ENCODE results near the gene MRPS26. TPM values are rescaled to one million over a fixed set of nuclear protein-coding genes. Genes with fewer than 3 reads are reported as not detected.
"Not testable (repeated sequence)": the region's sequence is repeated elsewhere in the genome, so short reads cannot be mapped to it uniquely, and the experiment has no call there.

MRPS26 gene
- total and polyA plus RNA-seq, 10 of the 15 experiments (the other 5 are each of a cell fraction or from before 2014, with no cell fraction given), result 3.9 to 95.3 (median 46.5) TPM

DNA sequence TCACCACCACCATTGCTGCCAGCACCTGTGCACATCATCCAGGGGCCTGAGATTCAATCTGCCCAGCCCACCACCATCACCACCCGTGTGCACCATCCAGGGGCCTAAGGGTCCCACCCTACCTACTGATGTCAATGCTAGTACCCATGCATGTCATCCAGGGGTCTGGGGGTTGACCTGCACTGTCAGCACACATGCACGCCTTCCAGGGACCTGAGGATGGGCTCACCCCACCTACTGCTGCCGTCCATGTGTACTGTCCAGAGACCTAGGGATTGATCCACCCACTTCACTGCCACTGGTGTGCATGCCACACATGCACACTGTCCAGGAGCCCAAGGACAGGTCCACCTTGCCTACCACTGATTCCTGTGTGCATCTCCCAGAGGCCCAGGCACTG lies 13.6 kb downstream of the MRPS26 start:
- no peak for TF ChIP-seq RUNX3 (IDR thresholded peaks at IDR 0.05; ENCODE audit: low read length)
- no peak overlapping the region for H2AFZ ChIP-seq (ENCODE audit: control insufficient read depth, low read depth, low read length)
- no peak overlapping the region for H3K9ac ChIP-seq (ENCODE audit: control insufficient read depth, insufficient read depth, low read length)
- H3K9me3 ChIP-seq (replicated peaks; ENCODE audit: control insufficient read depth, insufficient read depth, low read length), result no peaks in the 10 kb centered on the region
- H3K27ac ChIP-seq (ENCODE audit: control insufficient read depth, insufficient read depth), result no peak overlapping the region
- in situ Hi-C loops (cut with MboI) (no loop called here), intact Hi-C loops (cut with micrococcal nuclease; ENCODE audit: unreplicated experiment) (no loop called here)
- no peak overlapping the region for H3K4me3 ChIP-seq
- ATAC-seq, result no peak
- SMC1A ChIA-PET (ENCODE audit: uncharacterized antibody, unreplicated experiment), result no interaction called here
- DNase-seq (ENCODE audit: low read depth, low spot score), result no peak
- H3K4me1 ChIP-seq (ENCODE audit: control insufficient read depth, insufficient read depth, low read length), result no peaks in the 10 kb centered on the region
- CTCF ChIA-PET, result no interaction called here
- BruUV-seq (replicated peaks), result no TSS peak
- 27% methylated on average over 3 of the region's 3 CpGs for WGBS (ENCODE audit: insufficient coverage, insufficient replicate concordance, low lambda C conversion rate, missing lambda C conversion rate)
- H3K4me2 ChIP-seq (ENCODE audit: control insufficient read depth, insufficient read depth), result no peak overlapping the region
- RAD21 ChIA-PET (ENCODE audit: unreplicated experiment), result no interaction called here
- no peak for FAIRE-seq
- no peaks in the 10 kb centered on the region for H3K79me2 ChIP-seq (ENCODE audit: control insufficient read depth, insufficient read depth, low read length)
- no peaks in the 10 kb centered on the region for H3K27me3 ChIP-seq (replicated peaks in 1 of 2; ENCODE audit: control insufficient read depth in 2 of 2, insufficient read depth in 2 of 2, low read length in 1 of 2)
- H4K20me1 ChIP-seq (ENCODE audit: control insufficient read depth, insufficient read depth), result no peaks in the 10 kb centered on the region
- POLR2A ChIA-PET, result no interaction called here
- H3K36me3 ChIP-seq (ENCODE audit: control insufficient read depth in 2 of 2, insufficient read depth in 2 of 2, low read length in 1 of 2), result no peaks in the 10 kb centered on the region

GRCh38 chr20:3064119-3064518 lies 18.3 kb downstream of the MRPS26 start:
- DNase-seq (ENCODE audit: low read depth, low spot score); H3K27ac ChIP-seq (ENCODE audit: control insufficient read depth, insufficient read depth); RAD21 ChIA-PET (ENCODE audit: unreplicated experiment); H4K20me1 ChIP-seq (ENCODE audit: control insufficient read depth, insufficient read depth); H3K4me3 ChIP-seq; BruUV-seq (replicated peaks); H3K9me3 ChIP-seq (replicated peaks; ENCODE audit: control insufficient read depth, insufficient read depth, low read length); H3K79me2 ChIP-seq (ENCODE audit: control insufficient read depth, insufficient read depth, low read length); intact Hi-C loops (cut with micrococcal nuclease; ENCODE audit: unreplicated experiment); POLR2A ChIA-PET; H3K4me2 ChIP-seq (ENCODE audit: control insufficient read depth, insufficient read depth); H2AFZ ChIP-seq (ENCODE audit: control insufficient read depth, low read depth, low read length); FAIRE-seq; in situ Hi-C loops (cut with MboI); ATAC-seq; H3K36me3 ChIP-seq (ENCODE audit: control insufficient read depth in 2 of 2, insufficient read depth in 2 of 2, low read length in 1 of 2); H3K9ac ChIP-seq (ENCODE audit: control insufficient read depth, insufficient read depth, low read length); SMC1A ChIA-PET (ENCODE audit: uncharacterized antibody, unreplicated experiment); CTCF ChIA-PET; H3K27me3 ChIP-seq (replicated peaks in 1 of 2; ENCODE audit: control insufficient read depth in 2 of 2, insufficient read depth in 2 of 2, low read length in 1 of 2): not testable (repeated sequence)
- peaks cover 14% of the 10 kb centered on the region for H3K4me1 ChIP-seq (ENCODE audit: control insufficient read depth, insufficient read depth, low read length)
- 52% methylated on average over 6 of the region's 6 CpGs for WGBS (ENCODE audit: insufficient coverage, insufficient replicate concordance, low lambda C conversion rate, missing lambda C conversion rate)

Measured in GM12878 (cell line).